ENCODE results near the gene CTRL.

CTRL gene

DNA sequence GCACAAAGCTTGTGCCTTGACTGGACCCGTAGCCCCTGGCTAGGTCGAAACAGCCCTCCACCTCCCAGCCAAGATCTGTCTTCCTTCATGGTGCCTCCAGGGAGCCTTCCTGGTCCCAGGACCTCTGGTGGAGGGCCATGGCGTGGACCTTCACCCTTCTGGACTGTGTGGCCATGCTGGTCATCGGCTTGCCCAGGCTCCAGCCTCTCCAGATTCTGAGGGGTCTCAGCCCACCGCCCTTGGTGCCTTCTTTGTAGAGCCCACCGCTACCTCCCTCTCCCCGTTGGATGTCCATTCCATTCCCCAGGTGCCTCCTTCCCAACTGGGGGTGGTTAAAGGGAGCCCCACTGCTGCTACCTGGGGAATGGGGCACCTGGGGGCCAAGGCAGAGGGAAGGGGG, 3.5 kb downstream of the CTRL start:
- CTCF ChIA-PET = interaction anchor here (0.6 to 4.9 kb wide), 9 partner anchors 35 to 407 kb away, joined by 3 to 62 read pairs (median 4); partner anchors contain the start of genes NRN1L and PSKH1

GRCh38 chr16:67927131-67927941, 4.3 kb downstream of the CTRL start:
- Histone ChIP-seq H3K36me3 (ENCODE audit: control insufficient read depth in 2 of 2, insufficient read depth in 1 of 2, low read length in 2 of 2) (peaks cover 0 to 63% of the 10 kb centered on the region in 2 experiments; a peak in 1 of 3 replicates), H3K4me1 (ENCODE audit: control insufficient read depth, insufficient read depth, low read length) (peaks cover 10% of the 10 kb centered on the region; the same call in 1 of the 2 replicates), H3K27ac (ENCODE audit: extremely low read depth, low read depth, low read length) (no peak overlapping the region; the same call in 1 of the 2 replicates), H3K9me3 (ENCODE audit: control insufficient read depth, insufficient read depth, low read depth, low read length) (no peaks in the 10 kb centered on the region), H3K4me3 (ENCODE audit: low read depth, low read length) (no peak overlapping the region)
- TF ChIP-seq ZNF10 (tag by site-specific recombination; IDR thresholded peaks at IDR 0.05) (no peak), ZNF544 (tag by site-specific recombination; IDR thresholded peaks at IDR 0.05) (no peak), ZXDB (tag by site-specific recombination; IDR thresholded peaks at IDR 0.05) (no peak), ZNF600 (tag by site-specific recombination; IDR thresholded peaks at IDR 0.05) (peak; percentile 49; the same call in 1 of the 2 replicates), ZNF311 (tag by site-specific recombination; IDR thresholded peaks at IDR 0.05; ENCODE audit: borderline replicate concordance) (no peak), BCL11B (tag by site-specific recombination; IDR thresholded peaks at IDR 0.05; ENCODE audit: low read depth) (no peak)
- TF ChIP-seq, protein P1, sequence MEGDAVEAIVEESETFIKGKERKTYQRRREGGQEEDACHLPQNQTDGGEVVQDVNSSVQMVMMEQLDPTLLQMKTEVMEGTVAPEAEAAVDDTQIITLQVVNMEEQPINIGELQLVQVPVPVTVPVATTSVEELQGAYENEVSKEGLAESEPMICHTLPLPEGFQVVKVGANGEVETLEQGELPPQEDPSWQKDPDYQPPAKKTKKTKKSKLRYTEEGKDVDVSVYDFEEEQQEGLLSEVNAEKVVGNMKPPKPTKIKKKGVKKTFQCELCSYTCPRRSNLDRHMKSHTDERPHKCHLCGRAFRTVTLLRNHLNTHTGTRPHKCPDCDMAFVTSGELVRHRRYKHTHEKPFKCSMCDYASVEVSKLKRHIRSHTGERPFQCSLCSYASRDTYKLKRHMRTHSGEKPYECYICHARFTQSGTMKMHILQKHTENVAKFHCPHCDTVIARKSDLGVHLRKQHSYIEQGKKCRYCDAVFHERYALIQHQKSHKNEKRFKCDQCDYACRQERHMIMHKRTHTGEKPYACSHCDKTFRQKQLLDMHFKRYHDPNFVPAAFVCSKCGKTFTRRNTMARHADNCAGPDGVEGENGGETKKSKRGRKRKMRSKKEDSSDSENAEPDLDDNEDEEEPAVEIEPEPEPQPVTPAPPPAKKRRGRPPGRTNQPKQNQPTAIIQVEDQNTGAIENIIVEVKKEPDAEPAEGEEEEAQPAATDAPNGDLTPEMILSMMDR (tag by site-specific recombination; IDR thresholded peaks at IDR 0.05) = no peak
- CTCF ChIA-PET = interaction anchor here (0.7 to 4.9 kb wide), 12 partner anchors 31 to 406 kb away, joined by 3 to 62 read pairs (median 5); partner anchors contain the start of genes NRN1L and PSKH1
- POLR2A ChIA-PET = interaction anchor here (3.0 kb wide), 1 partner anchor 8 kb away, joined by 10 read pairs; no protein-coding TSS in a partner anchor

More for the DNA sequence above, 3.5 kb downstream of the CTRL start:
- H3K9me3 ChIP-seq (ENCODE audit: control insufficient read depth, insufficient read depth, low read depth, low read length) = no peaks in the 10 kb centered on the region
- POLR2A ChIA-PET = interaction anchor here (1.2 kb wide), 1 partner anchor 45 kb away, joined by 3 read pairs; no protein-coding TSS in a partner anchor
- H3K4me3 ChIP-seq (ENCODE audit: low read depth, low read length) = no peak overlapping the region
- no peak for TF ChIP-seq ZNF658 (tag by site-specific recombination; IDR thresholded peaks at IDR 0.05)
- TF ChIP-seq ZNF677 (tag by site-specific recombination; IDR thresholded peaks at IDR 0.05) = no peak
- no peak for TF ChIP-seq HOXA7 (CRISPR knock-in tag; IDR thresholded peaks at IDR 0.05; ENCODE audit: borderline replicate concordance)
- no peak for TF ChIP-seq ZNF174 (tag by site-specific recombination; IDR thresholded peaks at IDR 0.05)
- TF ChIP-seq ZNF184 (tag by site-specific recombination; IDR thresholded peaks at IDR 0.05) = no peak
- TF ChIP-seq, protein P2, sequence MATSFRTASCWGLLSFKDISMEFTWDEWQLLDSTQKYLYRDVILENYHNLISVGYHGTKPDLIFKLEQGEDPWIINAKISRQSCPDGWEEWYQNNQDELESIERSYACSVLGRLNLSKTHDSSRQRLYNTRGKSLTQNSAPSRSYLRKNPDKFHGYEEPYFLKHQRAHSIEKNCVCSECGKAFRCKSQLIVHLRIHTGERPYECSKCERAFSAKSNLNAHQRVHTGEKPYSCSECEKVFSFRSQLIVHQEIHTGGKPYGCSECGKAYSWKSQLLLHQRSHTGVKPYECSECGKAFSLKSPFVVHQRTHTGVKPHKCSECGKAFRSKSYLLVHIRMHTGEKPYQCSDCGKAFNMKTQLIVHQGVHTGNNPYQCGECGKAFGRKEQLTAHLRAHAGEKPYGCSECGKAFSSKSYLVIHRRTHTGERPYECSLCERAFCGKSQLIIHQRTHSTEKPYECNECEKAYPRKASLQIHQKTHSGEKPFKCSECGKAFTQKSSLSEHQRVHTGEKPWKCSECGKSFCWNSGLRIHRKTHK (tag by site-specific recombination; IDR thresholded peaks at IDR 0.05) = no peak
- TF ChIP-seq ZSCAN5A (tag by site-specific recombination; IDR thresholded peaks at IDR 0.05) = no peak
- no peak for TF ChIP-seq ZNF777 (tag by site-specific recombination; IDR thresholded peaks at IDR 0.05; ENCODE audit: borderline replicate concordance)
- no peak overlapping the region for H3K27ac ChIP-seq (ENCODE audit: extremely low read depth, low read depth, low read length)
- H3K36me3 ChIP-seq (ENCODE audit: control insufficient read depth in 2 of 2, insufficient read depth in 1 of 2, low read length in 2 of 2) = peaks cover 0 to 61% of the 10 kb centered on the region in 2 experiments; a peak in 2 of 3 replicates
- H3K4me1 ChIP-seq (ENCODE audit: control insufficient read depth, insufficient read depth, low read length) = peaks cover 10% of the 10 kb centered on the region; the same call in 1 of the 2 replicates

All from HEK293 (cell line).